ENCODE data around the gene AP3B2. TPM values are rescaled to one million over a fixed set of nuclear protein-coding genes. Genes with fewer than 3 reads are reported as not detected.
A peak's percentile ranks its signal among the peaks of the same experiment; 100 is the strongest.

Gene AP3B2
- total RNA-seq: under 1 TPM in 1 of 2 experiments, not detected in 1; 0.08 TPM

GRCh38 chr15:82709421-82710207 lies at the start of gene AP3B2:
Gene AP3B2 (minus strand): TSS chr15:82709875. CDS start chr15:82709706, 169 bp downstream.
- H3K4me1 Mint-ChIP-seq: no peaks in the 10 kb centered on the region
- H3K27me3 Mint-ChIP-seq: no peaks in the 10 kb centered on the region
- ChIA-PET POLR2A (no interaction called here), CTCF (interaction anchor here (0.6 to 1.2 kb wide), 4 partner anchors 10 to 221 kb away, joined by 3 to 4 read pairs (median 3); no protein-coding TSS in a partner anchor)
- no peak within 1 kb of the TSS for H3K27ac Mint-ChIP-seq
- peak; percentile 72 for DNase-seq
- no peaks in the 10 kb centered on the region for H3K36me3 Mint-ChIP-seq (ENCODE audit: low read depth)
- H3K4me3 Mint-ChIP-seq: peak within 1 kb of the TSS; percentile 62
- no peaks in the 10 kb centered on the region for H3K9me3 Mint-ChIP-seq

- Mint-ChIP-seq H3K9me3 (no peaks in the 10 kb centered on the region), H3K36me3 (ENCODE audit: low read depth) (peaks cover 39% of the 10 kb centered on the region), H3K4me1 (peaks cover 53% of the 10 kb centered on the region), H3K27me3 (no peaks in the 10 kb centered on the region), H3K4me3 (peak overlapping the region; percentile 98), H3K27ac (peak overlapping the region; percentile 96)
- no peak for DNase-seq
- CTCF ChIA-PET: interaction anchor here (0.6 to 1.8 kb wide), 4 partner anchors 57 to 269 kb away, joined by 3 to 5 read pairs (median 4); no protein-coding TSS in a partner anchor
- POLR2A ChIA-PET: no interaction called here
Observed at GRCh38 chr15:82751308-82751707, 41.6 kb upstream of the AP3B2 start.

GRCh38 chr15:82750831-82751180 lies 41.1 kb upstream of the AP3B2 start:
- CTCF ChIA-PET: interaction anchor here (0.8 to 1.8 kb wide), 4 partner anchors 12 to 242 kb away, joined by 3 to 5 read pairs (median 3); no protein-coding TSS in a partner anchor
- Mint-ChIP-seq H3K36me3 (ENCODE audit: low read depth) (peaks cover 34% of the 10 kb centered on the region), H3K4me1 (peaks cover 48% of the 10 kb centered on the region), H3K9me3 (no peaks in the 10 kb centered on the region), H3K27ac (peak overlapping the region; percentile 96), H3K27me3 (no peaks in the 10 kb centered on the region), H3K4me3 (peak overlapping the region; percentile 98)
- peak; percentile 35 for DNase-seq
- POLR2A ChIA-PET: no interaction called here

GRCh38 chr15:82749951-82750830 lies 40.5 kb upstream of the AP3B2 start:
- Mint-ChIP-seq H3K27me3 (no peaks in the 10 kb centered on the region), H3K4me3 (peak overlapping the region; percentile 98), H3K4me1 (peaks cover 47% of the 10 kb centered on the region), H3K9me3 (no peaks in the 10 kb centered on the region), H3K27ac (peak overlapping the region; percentile 96), H3K36me3 (ENCODE audit: low read depth) (peaks cover 29% of the 10 kb centered on the region)
- peak; percentile 89 for DNase-seq
- POLR2A ChIA-PET: interaction anchor here (0.7 to 0.8 kb wide), 2 partner anchors 15 to 55 kb away, joined by 3 read pairs; no protein-coding TSS in a partner anchor
- CTCF ChIA-PET: interaction anchor here (1.1 to 1.8 kb wide), 4 partner anchors 11 to 58 kb away, joined by 3 to 5 read pairs (median 3); no protein-coding TSS in a partner anchor

- Mint-ChIP-seq H3K4me1 (peaks cover 38% of the 10 kb centered on the region), H3K4me3 (no peak overlapping the region), H3K27me3 (no peaks in the 10 kb centered on the region), H3K36me3 (ENCODE audit: low read depth) (peaks cover 20% of the 10 kb centered on the region), H3K9me3 (no peaks in the 10 kb centered on the region), H3K27ac (no peak overlapping the region)
- ChIA-PET POLR2A (no interaction called here), CTCF (no interaction called here)
- DNase-seq: no peak
Observed at GRCh38 chr15:82748315-82748714, 38.6 kb upstream of the AP3B2 start.

GRCh38 chr15:82743810-82744209 lies 34.1 kb upstream of the AP3B2 start:
- DNase-seq: no peak
- CTCF ChIA-PET: no interaction called here
- H3K27me3 Mint-ChIP-seq: no peaks in the 10 kb centered on the region
- no peak overlapping the region for H3K27ac Mint-ChIP-seq
- peaks cover 4% of the 10 kb centered on the region for H3K4me1 Mint-ChIP-seq
- no peaks in the 10 kb centered on the region for H3K9me3 Mint-ChIP-seq
- no peaks in the 10 kb centered on the region for H3K36me3 Mint-ChIP-seq (ENCODE audit: low read depth)
- POLR2A ChIA-PET: interaction anchor here (0.6 kb wide), 1 partner anchor 65 kb away, joined by 7 read pairs; the partner anchor contains the start of gene WHAMM
- H3K4me3 Mint-ChIP-seq: no peak overlapping the region

GRCh38 chr15:82742134-82742533 lies 32.5 kb upstream of the AP3B2 start:
- POLR2A ChIA-PET: no interaction called here
- no peak for DNase-seq
- Mint-ChIP-seq H3K27me3 (no peaks in the 10 kb centered on the region), H3K36me3 (ENCODE audit: low read depth) (peaks cover 1% of the 10 kb centered on the region), H3K4me1 (no peaks in the 10 kb centered on the region), H3K27ac (no peak overlapping the region), H3K4me3 (no peak overlapping the region), H3K9me3 (no peaks in the 10 kb centered on the region)
- CTCF ChIA-PET: no interaction called here

- POLR2A ChIA-PET: no interaction called here
- CTCF ChIA-PET: interaction anchor here (1.0 kb wide), 1 partner anchor 11 kb away, joined by 3 read pairs; no protein-coding TSS in a partner anchor
- Mint-ChIP-seq H3K27ac (no peak overlapping the region), H3K4me1 (no peaks in the 10 kb centered on the region), H3K9me3 (no peaks in the 10 kb centered on the region), H3K27me3 (no peaks in the 10 kb centered on the region), H3K4me3 (no peak overlapping the region), H3K36me3 (ENCODE audit: low read depth) (peaks cover 6% of the 10 kb centered on the region)
- DNase-seq: no peak
Observed at GRCh38 chr15:82739086-82739485, 29.4 kb upstream of the AP3B2 start.

- H3K9me3 Mint-ChIP-seq: no peaks in the 10 kb centered on the region
- ChIA-PET POLR2A (no interaction called here), CTCF (no interaction called here)
- H3K36me3 Mint-ChIP-seq (ENCODE audit: low read depth): peaks cover 6% of the 10 kb centered on the region
- no peak overlapping the region for H3K4me3 Mint-ChIP-seq
- DNase-seq: no peak
- H3K27ac Mint-ChIP-seq: no peak overlapping the region
- no peaks in the 10 kb centered on the region for H3K4me1 Mint-ChIP-seq
- no peaks in the 10 kb centered on the region for H3K27me3 Mint-ChIP-seq
Observed at GRCh38 chr15:82737975-82738374, 28.3 kb upstream of the AP3B2 start.

- Mint-ChIP-seq H3K4me1 (no peaks in the 10 kb centered on the region), H3K27me3 (no peaks in the 10 kb centered on the region), H3K36me3 (ENCODE audit: low read depth) (peaks cover 6% of the 10 kb centered on the region), H3K9me3 (no peaks in the 10 kb centered on the region), H3K27ac (no peak overlapping the region), H3K4me3 (no peak overlapping the region)
- ChIA-PET CTCF (no interaction called here), POLR2A (no interaction called here)
- no peak for DNase-seq
Observed at GRCh38 chr15:82731527-82731926, 21.9 kb upstream of the AP3B2 start.

GRCh38 chr15:82730022-82730530 lies 20.4 kb upstream of the AP3B2 start:
- POLR2A ChIA-PET: no interaction called here
- Mint-ChIP-seq H3K4me3 (no peak overlapping the region), H3K9me3 (no peaks in the 10 kb centered on the region), H3K27ac (peak overlapping the region; percentile 71), H3K27me3 (no peaks in the 10 kb centered on the region), H3K4me1 (no peaks in the 10 kb centered on the region), H3K36me3 (ENCODE audit: low read depth) (peaks cover 1% of the 10 kb centered on the region)
- DNase-seq: no peak
- CTCF ChIA-PET: no interaction called here

- Mint-ChIP-seq H3K27me3 (peaks cover 2% of the 10 kb centered on the region), H3K36me3 (ENCODE audit: low read depth) (no peaks in the 10 kb centered on the region), H3K9me3 (no peaks in the 10 kb centered on the region), H3K4me3 (no peak overlapping the region), H3K4me1 (no peaks in the 10 kb centered on the region), H3K27ac (no peak overlapping the region)
- no peak for DNase-seq
- CTCF ChIA-PET: interaction anchor here (0.8 kb wide), 1 partner anchor 14 kb away, joined by 3 read pairs; no protein-coding TSS in a partner anchor
- POLR2A ChIA-PET: no interaction called here
Observed at GRCh38 chr15:82726816-82727215, 17.1 kb upstream of the AP3B2 start.

- H3K4me3 Mint-ChIP-seq: no peak overlapping the region
- ChIA-PET POLR2A (no interaction called here), CTCF (no interaction called here)
- no peaks in the 10 kb centered on the region for H3K9me3 Mint-ChIP-seq
- no peaks in the 10 kb centered on the region for H3K4me1 Mint-ChIP-seq
- H3K36me3 Mint-ChIP-seq (ENCODE audit: low read depth): no peaks in the 10 kb centered on the region
- no peak overlapping the region for H3K27ac Mint-ChIP-seq
- no peaks in the 10 kb centered on the region for H3K27me3 Mint-ChIP-seq
- no peak for DNase-seq
Observed at GRCh38 chr15:82715003-82715402, 5.3 kb upstream of the AP3B2 start.

All from activated CD4-positive, alpha-beta T cell treated with anti-CD3 and anti-CD28 coated beads, Interleukin-2, amount 10 ng/mL, durations not matched to agents 7 days and 5 days (primary cell).